ENCODE measurements around the gene IPP.

IPP gene

GRCh38 chr1:45660336-45660735 is 90.1 kb downstream of the IPP start:
- POLR2A ChIA-PET = no interaction called here
- no peak for DNase-seq (ENCODE audit: extremely low spot score)
- TF ChIP-seq ZNF384 (IDR thresholded peaks at IDR 0.05) = no peak
- no peak for TF ChIP-seq FOXM1 (IDR thresholded peaks at IDR 0.05; ENCODE audit: borderline replicate concordance)
- no peak for TF ChIP-seq SP1 (IDR thresholded peaks at IDR 0.05)
- no peak for TF ChIP-seq TARDBP (IDR thresholded peaks at IDR 0.05)
- TF ChIP-seq CTBP1 (IDR thresholded peaks at IDR 0.05; ENCODE audit: borderline replicate concordance) = no peak
- TF ChIP-seq L3MBTL2 (conservative IDR thresholded peaks at IDR 0.05) = no peak
- CTCF ChIA-PET = interaction anchor here (0.7 kb wide), 1 partner anchor 12 kb away, joined by 3 read pairs; no protein-coding TSS in a partner anchor

- DNase-seq (ENCODE audit: extremely low spot score) = no peak
Observed at GRCh38 chr1:45659222-45659621, 91.2 kb downstream of the IPP start.

GRCh38 chr1:45658171-45658570 is 92.3 kb downstream of the IPP start:
- POLR2A ChIA-PET = no interaction called here

More at GRCh38 chr1:45659222-45659621, 91.2 kb downstream of the IPP start:
- no peak for TF ChIP-seq L3MBTL2 (conservative IDR thresholded peaks at IDR 0.05)
- no peak for TF ChIP-seq HDGF (IDR thresholded peaks at IDR 0.05; ENCODE audit: borderline replicate concordance)
- TF ChIP-seq, protein P1, sequence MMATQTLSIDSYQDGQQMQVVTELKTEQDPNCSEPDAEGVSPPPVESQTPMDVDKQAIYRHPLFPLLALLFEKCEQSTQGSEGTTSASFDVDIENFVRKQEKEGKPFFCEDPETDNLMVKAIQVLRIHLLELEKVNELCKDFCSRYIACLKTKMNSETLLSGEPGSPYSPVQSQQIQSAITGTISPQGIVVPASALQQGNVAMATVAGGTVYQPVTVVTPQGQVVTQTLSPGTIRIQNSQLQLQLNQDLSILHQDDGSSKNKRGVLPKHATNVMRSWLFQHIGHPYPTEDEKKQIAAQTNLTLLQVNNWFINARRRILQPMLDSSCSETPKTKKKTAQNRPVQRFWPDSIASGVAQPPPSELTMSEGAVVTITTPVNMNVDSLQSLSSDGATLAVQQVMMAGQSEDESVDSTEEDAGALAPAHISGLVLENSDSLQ (IDR thresholded peaks at IDR 0.05) = no peak
- no peak for TF ChIP-seq FOXM1 (IDR thresholded peaks at IDR 0.05; ENCODE audit: borderline replicate concordance)
- no peak for TF ChIP-seq SUZ12 (IDR thresholded peaks at IDR 0.05)
- TF ChIP-seq FOXK2 (IDR thresholded peaks at IDR 0.05) = no peak
- TF ChIP-seq TARDBP (IDR thresholded peaks at IDR 0.05) = no peak
- TF ChIP-seq NFRKB (IDR thresholded peaks at IDR 0.05) = no peak
- TF ChIP-seq LEF1 (IDR thresholded peaks at IDR 0.05; ENCODE audit: borderline replicate concordance) = no peak
- TF ChIP-seq FOXA1 (IDR thresholded peaks at IDR 0.05) = no peak
- TF ChIP-seq ZNF384 (IDR thresholded peaks at IDR 0.05) = no peak
- TF ChIP-seq ELF4 (IDR thresholded peaks at IDR 0.05) = no peak
- TF ChIP-seq BHLHE40 (IDR thresholded peaks at IDR 0.05; ENCODE audit: borderline replicate concordance) = no peak
- POLR2A ChIA-PET = no interaction called here
- CTCF ChIA-PET = interaction anchor here (0.6 kb wide), 1 partner anchor 45 kb away, joined by 3 read pairs; no protein-coding TSS in a partner anchor

DNA sequence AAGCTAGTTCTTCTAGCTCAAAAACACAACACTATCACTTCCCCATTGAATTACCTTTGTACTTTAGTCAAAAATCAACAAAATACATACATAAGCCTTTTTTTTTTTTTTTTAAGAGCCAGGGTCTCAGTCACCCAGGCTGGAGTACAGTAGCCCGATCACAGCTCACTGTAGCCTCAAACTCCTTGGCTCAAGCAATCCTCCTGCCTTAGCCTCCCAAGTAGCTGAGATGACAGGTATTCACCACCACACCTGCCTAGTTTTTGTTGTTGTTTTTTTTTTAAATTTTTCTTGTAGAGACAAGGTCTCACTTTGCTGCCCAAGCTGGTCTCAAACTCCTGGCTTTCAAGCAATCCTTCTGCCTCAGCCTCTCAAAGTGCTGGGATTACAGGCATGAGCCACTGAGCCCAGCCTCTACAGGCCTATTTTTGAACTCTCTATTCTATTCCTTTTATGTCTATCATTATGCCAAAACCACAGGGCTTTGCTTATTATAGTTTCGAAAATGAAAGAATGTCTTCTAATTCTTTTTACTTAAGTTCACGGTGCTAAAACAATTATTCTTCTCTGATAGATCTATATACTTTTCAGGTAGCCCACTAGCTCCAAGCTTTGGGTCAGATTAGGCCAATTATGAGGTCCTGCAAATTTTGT is 93.8 kb downstream of the IPP start:
- POLR2A ChIA-PET = no interaction called here
- TF ChIP-seq SUZ12 (IDR thresholded peaks at IDR 0.05) = no peak
- no peak for TF ChIP-seq ZNF384 (IDR thresholded peaks at IDR 0.05)
- no peak for TF ChIP-seq HDGF (IDR thresholded peaks at IDR 0.05; ENCODE audit: borderline replicate concordance)
- no peak for TF ChIP-seq LEF1 (IDR thresholded peaks at IDR 0.05; ENCODE audit: borderline replicate concordance)
- no peak for TF ChIP-seq CTBP1 (IDR thresholded peaks at IDR 0.05; ENCODE audit: borderline replicate concordance)
- TF ChIP-seq ELF4 (IDR thresholded peaks at IDR 0.05) = no peak
- TF ChIP-seq TARDBP (IDR thresholded peaks at IDR 0.05) = no peak
- TF ChIP-seq, protein P1 (IDR thresholded peaks at IDR 0.05) = no peak
- no peak for TF ChIP-seq FOXA1 (IDR thresholded peaks at IDR 0.05)
- no peak for TF ChIP-seq NFRKB (IDR thresholded peaks at IDR 0.05)
- no peak for TF ChIP-seq ARNT (IDR thresholded peaks at IDR 0.05)
- DNase-seq (ENCODE audit: extremely low spot score) = no peak
- CTCF ChIA-PET = no interaction called here

More at GRCh38 chr1:45658171-45658570, 92.3 kb downstream of the IPP start:
- TF ChIP-seq ZNF384 (IDR thresholded peaks at IDR 0.05) = no peak
- no peak for TF ChIP-seq NFRKB (IDR thresholded peaks at IDR 0.05)
- no peak for TF ChIP-seq L3MBTL2 (conservative IDR thresholded peaks at IDR 0.05)
- no peak for TF ChIP-seq CTBP1 (IDR thresholded peaks at IDR 0.05; ENCODE audit: borderline replicate concordance)
- TF ChIP-seq ELF4 (IDR thresholded peaks at IDR 0.05) = no peak
- no peak for TF ChIP-seq ARNT (IDR thresholded peaks at IDR 0.05)
- TF ChIP-seq BHLHE40 (IDR thresholded peaks at IDR 0.05; ENCODE audit: borderline replicate concordance) = no peak
- no peak for TF ChIP-seq TARDBP (IDR thresholded peaks at IDR 0.05)
- DNase-seq (ENCODE audit: extremely low spot score) = no peak
- CTCF ChIA-PET = interaction anchor here (0.6 kb wide), 1 partner anchor 65 kb away, joined by 3 read pairs; no protein-coding TSS in a partner anchor

DNA sequence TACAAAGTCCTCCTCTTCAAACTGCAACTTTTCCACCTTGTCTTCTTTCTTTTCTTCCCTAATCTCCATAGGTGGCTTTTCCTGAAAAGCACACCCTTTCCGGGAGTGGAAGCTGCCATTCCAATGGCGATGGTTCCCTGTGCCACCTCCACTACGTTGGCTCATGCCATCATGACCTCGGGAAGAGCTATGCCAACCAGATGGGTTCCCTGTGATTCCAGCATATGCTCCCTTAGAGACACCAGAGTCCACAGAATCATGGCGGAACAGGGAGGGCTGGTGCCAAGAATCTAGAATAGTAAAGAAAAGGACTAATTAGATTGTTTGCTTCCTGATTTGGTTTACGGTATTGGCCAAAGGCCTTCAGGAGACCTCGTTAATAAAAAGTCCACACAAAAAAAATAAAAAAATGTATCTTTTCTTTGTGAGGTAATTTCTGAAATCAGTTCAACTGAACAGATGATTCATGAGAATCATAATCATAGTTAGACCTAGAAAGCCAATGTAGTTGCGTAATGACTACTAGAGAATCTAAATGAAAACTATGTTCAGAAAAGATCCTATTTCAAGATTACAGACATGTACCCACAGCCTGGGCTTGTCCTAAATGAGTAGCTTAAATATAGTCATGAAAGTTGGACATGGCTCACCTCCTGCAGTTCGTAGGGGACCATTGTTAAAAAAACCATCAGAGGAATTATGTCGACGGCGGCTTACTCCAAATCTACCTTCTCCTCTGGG is 95.7 kb downstream of the IPP start:
- DNase-seq (ENCODE audit: extremely low spot score) = no peak
- ChIA-PET CTCF (no interaction called here), POLR2A (no interaction called here)
- TF ChIP-seq SUZ12 (IDR thresholded peaks at IDR 0.05) = no peak
- no peak for TF ChIP-seq ELF4 (IDR thresholded peaks at IDR 0.05)
- TF ChIP-seq L3MBTL2 (conservative IDR thresholded peaks at IDR 0.05) = no peak
- TF ChIP-seq, protein P1 (IDR thresholded peaks at IDR 0.05) = no peak
- TF ChIP-seq FOXK2 (IDR thresholded peaks at IDR 0.05) = no peak
- TF ChIP-seq FOXM1 (IDR thresholded peaks at IDR 0.05; ENCODE audit: borderline replicate concordance) = no peak
- no peak for TF ChIP-seq ARNT (IDR thresholded peaks at IDR 0.05)
- no peak for TF ChIP-seq HDGF (IDR thresholded peaks at IDR 0.05; ENCODE audit: borderline replicate concordance)
- TF ChIP-seq CTBP1 (IDR thresholded peaks at IDR 0.05; ENCODE audit: borderline replicate concordance) = no peak
- no peak for TF ChIP-seq BHLHE40 (IDR thresholded peaks at IDR 0.05; ENCODE audit: borderline replicate concordance)
- TF ChIP-seq FOXA1 (IDR thresholded peaks at IDR 0.05) = no peak
- no peak for TF ChIP-seq NFRKB (IDR thresholded peaks at IDR 0.05)
- no peak for TF ChIP-seq TARDBP (IDR thresholded peaks at IDR 0.05)
- TF ChIP-seq SP1 (IDR thresholded peaks at IDR 0.05) = no peak
- TF ChIP-seq ZNF384 (IDR thresholded peaks at IDR 0.05) = no peak
- TF ChIP-seq LEF1 (IDR thresholded peaks at IDR 0.05; ENCODE audit: borderline replicate concordance) = no peak

Measured in HEK293T (cell line).